WTC11 (cell line): ENCODE results near the gene MSI2.

Experiments used
- CREB1 ChIP-seq: sonication (generic); formaldehyde crosslinking; IDR thresholded peaks from 2 replicates; pipeline ENCODE4 v1.8.0; 2023; ENCODE audit warnings: mild to moderate bottlenecking, missing genetic modification reagents
- CREM ChIP-seq: sonication (generic); formaldehyde crosslinking; IDR thresholded peaks from 2 replicates; pipeline ENCODE4 v1.8.1; 2022; ENCODE audit warnings: mild to moderate bottlenecking, missing genetic modification reagents, moderate library complexity
- CTCF ChIP-seq: fragments of 200-600 bp; IDR thresholded peaks from 2 replicates; pipeline ENCODE4 v1.8.0; 2022; ENCODE audit warnings: antibody characterized with exemption
- ETV6 ChIP-seq: sonication (generic); formaldehyde crosslinking; IDR thresholded peaks from 2 replicates; pipeline ENCODE4 v1.8.1; 2022; ENCODE audit warnings: mild to moderate bottlenecking, missing genetic modification reagents
- MAX ChIP-seq: sonication (generic); formaldehyde crosslinking; IDR thresholded peaks from 2 replicates; pipeline ENCODE4 v1.8.0; 2022; ENCODE audit warnings: mild to moderate bottlenecking, missing genetic modification reagents
- NR2C2 ChIP-seq: sonication (generic); formaldehyde crosslinking; IDR thresholded peaks from 2 replicates; pipeline ENCODE4 v1.8.0; 2022; ENCODE audit warnings: mild to moderate bottlenecking, missing genetic modification reagents
- SMAD4 ChIP-seq: sonication (generic); formaldehyde crosslinking; IDR thresholded peaks from 2 replicates; pipeline ENCODE4 v1.8.0; 2022; ENCODE audit warnings: mild to moderate bottlenecking, missing genetic modification reagents
- ZNF121 ChIP-seq: sonication (generic); formaldehyde crosslinking; IDR thresholded peaks from 2 replicates; pipeline ENCODE4 v1.8.0; 2023; ENCODE audit warnings: missing genetic modification reagents
- ZNF232 ChIP-seq: sonication (generic); formaldehyde crosslinking; IDR thresholded peaks from 2 replicates; pipeline ENCODE4 v1.8.0; 2022; ENCODE audit warnings: mild to moderate bottlenecking, missing genetic modification reagents
- ZNF263 ChIP-seq: sonication (generic); formaldehyde crosslinking; IDR thresholded peaks from 2 replicates; pipeline ENCODE4 v1.8.1; 2022; ENCODE audit warnings: low read depth, mild to moderate bottlenecking, moderate library complexity, missing genetic modification reagents
- ZNF416 ChIP-seq: fragments of 250-450 bp; sonication (Bioruptor Pico); IDR thresholded peaks from 2 replicates; pipeline ENCODE4 v1.9.0; 2021; ENCODE audit warnings: mild to moderate bottlenecking, inconsistent platforms
- TF ChIP-seq, protein P1 (sequence below): sonication (generic); formaldehyde crosslinking; IDR thresholded peaks from 2 replicates; pipeline ENCODE4 v1.8.1; 2023; ENCODE audit warnings: mild to moderate bottlenecking, missing genetic modification reagents, moderate library complexity
- TF ChIP-seq, protein P2 (sequence below): sonication (generic); formaldehyde crosslinking; IDR thresholded peaks from 2 replicates; pipeline ENCODE4 v1.8.1; 2023; ENCODE audit warnings: mild to moderate bottlenecking, moderate library complexity, missing genetic modification reagents
- TF ChIP-seq, protein P3 (sequence below): sonication (generic); formaldehyde crosslinking; conservative IDR thresholded peaks from 2 replicates; pipeline ENCODE4 v1.8.1; 2022; ENCODE audit warnings: mild to moderate bottlenecking, missing genetic modification reagents

DNA sequence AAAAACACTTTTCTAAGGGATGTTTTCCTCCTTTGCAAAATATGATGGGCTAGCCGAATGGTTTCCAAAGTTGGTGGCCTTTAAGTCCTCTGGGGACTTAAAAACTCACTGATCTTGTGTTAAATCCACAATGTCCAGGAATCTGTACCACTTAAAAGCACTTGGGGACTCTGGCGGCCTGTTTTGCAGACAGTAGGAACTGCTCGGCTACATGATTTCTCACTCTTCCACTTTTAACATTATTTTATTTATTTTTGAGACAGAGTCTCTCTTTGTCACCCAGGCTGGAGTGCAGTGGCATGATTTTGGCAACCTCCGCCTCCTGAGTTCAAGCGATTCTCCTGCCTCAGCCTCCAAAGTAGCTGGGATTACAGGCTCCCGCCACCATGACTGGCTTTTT is 9.1 kb upstream of the MSI2 start:
- TF ChIP-seq CTCF, result no peak
- no peak for TF ChIP-seq SMAD4 (CRISPR knock-in tag)
- TF ChIP-seq ETV6 (CRISPR knock-in tag), result no peak
- no peak for TF ChIP-seq MAX (CRISPR knock-in tag)
- no peak for TF ChIP-seq ZNF263 (CRISPR knock-in tag)
- no peak for TF ChIP-seq ZNF416 (CRISPR knock-in tag)
- no peak for TF ChIP-seq NR2C2 (CRISPR knock-in tag)
- no peak for TF ChIP-seq ZNF232
- TF ChIP-seq, protein P1, sequence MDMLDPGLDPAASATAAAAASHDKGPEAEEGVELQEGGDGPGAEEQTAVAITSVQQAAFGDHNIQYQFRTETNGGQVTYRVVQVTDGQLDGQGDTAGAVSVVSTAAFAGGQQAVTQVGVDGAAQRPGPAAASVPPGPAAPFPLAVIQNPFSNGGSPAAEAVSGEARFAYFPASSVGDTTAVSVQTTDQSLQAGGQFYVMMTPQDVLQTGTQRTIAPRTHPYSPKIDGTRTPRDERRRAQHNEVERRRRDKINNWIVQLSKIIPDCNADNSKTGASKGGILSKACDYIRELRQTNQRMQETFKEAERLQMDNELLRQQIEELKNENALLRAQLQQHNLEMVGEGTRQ (CRISPR knock-in tag), result no peak
- TF ChIP-seq ZNF121 (CRISPR knock-in tag), result no peak
- TF ChIP-seq CREM (CRISPR knock-in tag), result no peak
- TF ChIP-seq, protein P2, sequence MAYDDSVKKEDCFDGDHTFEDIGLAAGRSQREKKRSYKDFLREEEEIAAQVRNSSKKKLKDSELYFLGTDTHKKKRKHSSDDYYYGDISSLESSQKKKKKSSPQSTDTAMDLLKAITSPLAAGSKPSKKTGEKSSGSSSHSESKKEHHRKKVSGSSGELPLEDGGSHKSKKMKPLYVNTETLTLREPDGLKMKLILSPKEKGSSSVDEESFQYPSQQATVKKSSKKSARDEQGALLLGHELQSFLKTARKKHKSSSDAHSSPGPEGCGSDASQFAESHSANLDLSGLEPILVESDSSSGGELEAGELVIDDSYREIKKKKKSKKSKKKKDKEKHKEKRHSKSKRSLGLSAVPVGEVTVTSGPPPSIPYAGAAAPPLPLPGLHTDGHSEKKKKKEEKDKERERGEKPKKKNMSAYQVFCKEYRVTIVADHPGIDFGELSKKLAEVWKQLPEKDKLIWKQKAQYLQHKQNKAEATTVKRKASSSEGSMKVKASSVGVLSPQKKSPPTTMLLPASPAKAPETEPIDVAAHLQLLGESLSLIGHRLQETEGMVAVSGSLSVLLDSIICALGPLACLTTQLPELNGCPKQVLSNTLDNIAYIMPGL (CRISPR knock-in tag), result no peak
- TF ChIP-seq, protein P3, sequence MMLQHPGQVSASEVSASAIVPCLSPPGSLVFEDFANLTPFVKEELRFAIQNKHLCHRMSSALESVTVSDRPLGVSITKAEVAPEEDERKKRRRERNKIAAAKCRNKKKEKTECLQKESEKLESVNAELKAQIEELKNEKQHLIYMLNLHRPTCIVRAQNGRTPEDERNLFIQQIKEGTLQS (CRISPR knock-in tag), result no peak
- no peak for TF ChIP-seq CREB1 (CRISPR knock-in tag)
